Spleen (tissue), 7 donors: Measurements from ENCODE around the gene HDDC2.

Experiments used
- CTCF ChIP-seq, 11 experiments: fragments of 200-600 bp in 7 of 11; fragments of 450-650 bp in 4 of 11; sonication (generic) in 4 of 11; IDR thresholded peaks in 8 of 11; conservative IDR thresholded peaks in 3 of 11; 1 replicate in 7 of 11; 2 replicates in 4 of 11; pipeline versions ENCODE4 v1.4.0 to v1.8.0; 2016 to 2021; ENCODE audit warnings: antibody characterized with exemption in 11 of 11, inconsistent platforms in 4 of 11, mild to moderate bottlenecking in 1 of 11
- POLR2A ChIP-seq, 3 donors: fragments of 450-650 bp; IDR thresholded peaks; one replicate each; pipeline ENCODE4 v1.5.1; 2017; ENCODE audit warnings: antibody characterized with exemption in 3 of 3, mild to moderate bottlenecking in 1 of 3
- donor health status: DM: no; HTN: no; CAD: no; lungs with moderate emphysema.
- donor health status: DM: no; HTN: no; CAD: no.
- donor health status: DM: no; HTN: no; CAD: no.

GRCh38 chr6:125279961-125280360 lies 21.8 kb downstream of the HDDC2 start:
- TF ChIP-seq CTCF (IDR thresholded peaks at IDR 0.05 in 8 of 11, conservative IDR thresholded peaks at IDR 0.05 in 3 of 11) (no peak), POLR2A (IDR thresholded peaks at IDR 0.05) (no peak)
